Measurements from ENCODE around the gene PARD3. TPM values are rescaled to one million over a fixed set of nuclear protein-coding genes. Genes with fewer than 3 reads are reported as not detected.

The PARD3 gene
- total RNA-seq, 4 donors from 2014 or later = 27.3 to 65.3 (median 55.6) TPM

DNA sequence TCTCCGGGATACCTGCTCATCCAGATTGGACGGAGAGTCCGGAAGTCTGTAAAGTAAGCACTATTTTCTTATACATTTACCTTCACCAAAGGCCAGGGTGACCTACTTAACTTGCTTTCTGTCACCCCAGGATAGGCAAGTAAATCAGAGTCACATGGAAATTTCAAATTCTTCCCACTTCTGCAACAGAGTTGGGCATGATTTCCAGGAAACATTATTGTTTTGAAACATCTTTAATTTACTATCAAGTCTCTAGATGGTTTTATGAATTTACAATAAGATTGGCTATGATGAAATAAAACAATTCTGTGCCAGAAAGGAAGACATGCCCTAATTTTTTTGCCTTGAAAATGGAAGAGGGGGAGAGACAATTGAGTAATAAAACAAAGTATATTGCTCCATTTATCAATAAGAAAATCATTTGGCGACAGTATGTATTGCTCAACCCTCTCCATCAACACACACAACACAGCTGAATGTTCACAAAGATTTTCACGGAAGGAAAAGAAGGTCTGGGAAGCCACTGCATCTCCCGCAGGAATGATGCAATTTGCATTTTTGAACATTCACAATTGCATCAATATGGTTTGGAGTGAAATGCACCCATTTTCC is 702.8 kb downstream of the PARD3 start:
- H3K4me3 ChIP-seq = no peak overlapping the region
- TF ChIP-seq, protein P1, sequence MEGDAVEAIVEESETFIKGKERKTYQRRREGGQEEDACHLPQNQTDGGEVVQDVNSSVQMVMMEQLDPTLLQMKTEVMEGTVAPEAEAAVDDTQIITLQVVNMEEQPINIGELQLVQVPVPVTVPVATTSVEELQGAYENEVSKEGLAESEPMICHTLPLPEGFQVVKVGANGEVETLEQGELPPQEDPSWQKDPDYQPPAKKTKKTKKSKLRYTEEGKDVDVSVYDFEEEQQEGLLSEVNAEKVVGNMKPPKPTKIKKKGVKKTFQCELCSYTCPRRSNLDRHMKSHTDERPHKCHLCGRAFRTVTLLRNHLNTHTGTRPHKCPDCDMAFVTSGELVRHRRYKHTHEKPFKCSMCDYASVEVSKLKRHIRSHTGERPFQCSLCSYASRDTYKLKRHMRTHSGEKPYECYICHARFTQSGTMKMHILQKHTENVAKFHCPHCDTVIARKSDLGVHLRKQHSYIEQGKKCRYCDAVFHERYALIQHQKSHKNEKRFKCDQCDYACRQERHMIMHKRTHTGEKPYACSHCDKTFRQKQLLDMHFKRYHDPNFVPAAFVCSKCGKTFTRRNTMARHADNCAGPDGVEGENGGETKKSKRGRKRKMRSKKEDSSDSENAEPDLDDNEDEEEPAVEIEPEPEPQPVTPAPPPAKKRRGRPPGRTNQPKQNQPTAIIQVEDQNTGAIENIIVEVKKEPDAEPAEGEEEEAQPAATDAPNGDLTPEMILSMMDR (IDR thresholded peaks at IDR 0.05) = no peak
- peak in 2 of 3 donors; percentile 5 to 55 for TF ChIP-seq POLR2AphosphoS5 (IDR thresholded peaks at IDR 0.05)
- intact Hi-C loops (cut with DNase I; ENCODE audit: low total_unique reads) (no loop called here), in situ Hi-C loops (cut with MboI; ENCODE audit: low pct_ligation_motif_present in 1 of 4, low pct_unique_long_range_greater_than_20kb in 1 of 4, low sequenced_read_pairs in 3 of 4) (no loop called here)
- H3K9me3 ChIP-seq = no peaks in the 10 kb centered on the region
- no peak overlapping the region for H3K27ac ChIP-seq
- WGBS, 2 donors (ENCODE audit: low coverage in 1 of 2) = 49 to 84% methylated on average over 3 to 6 of the region's 6 CpGs
- peaks cover 0 to 4% (median 0%) of the 10 kb centered on the region in 4 donors for H3K4me1 ChIP-seq
- no peak for DNase-seq
- H3K36me3 ChIP-seq = no peaks in the 10 kb centered on the region
- no peaks in the 10 kb centered on the region for H3K27me3 ChIP-seq

DNA sequence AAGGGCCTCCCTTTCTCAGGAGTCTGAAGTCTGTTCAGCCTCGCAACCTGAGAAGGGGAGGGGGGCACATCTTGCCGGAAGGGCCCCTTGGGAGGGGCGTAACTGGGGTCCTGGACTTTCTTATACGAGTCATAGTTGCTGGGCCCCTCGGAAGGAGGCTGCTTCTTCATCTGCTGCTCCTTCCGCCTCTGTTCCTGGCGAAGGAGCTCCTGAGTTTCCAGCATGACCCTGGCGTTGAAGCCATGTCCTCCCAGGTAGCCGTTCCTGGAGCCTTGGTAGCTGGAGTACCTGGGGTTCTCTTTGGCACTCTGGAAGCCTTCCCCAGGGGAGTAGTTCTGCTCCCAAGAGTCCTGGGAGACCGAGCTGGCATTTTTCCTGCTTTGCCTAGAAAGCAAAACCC is 703.9 kb downstream of the PARD3 start:
- TF ChIP-seq POLR2AphosphoS5 (IDR thresholded peaks at IDR 0.05) (no peak), POLR2A (IDR thresholded peaks at IDR 0.05) (no peak), EP300 (IDR thresholded peaks at IDR 0.05; ENCODE audit: low read depth) (no peak)
- TF ChIP-seq, protein P1 (IDR thresholded peaks at IDR 0.05) = no peak
- in situ Hi-C loops (cut with MboI; ENCODE audit: low pct_ligation_motif_present in 1 of 4, low pct_unique_long_range_greater_than_20kb in 1 of 4, low sequenced_read_pairs in 3 of 4) = no loop called here
- 80 to 89% methylated on average over 3 to 10 of the region's 10 CpGs for WGBS, 2 donors (ENCODE audit: low coverage in 1 of 2)
- no peak for DNase-seq
- H3K27me3 ChIP-seq = no peaks in the 10 kb centered on the region
- H3K36me3 ChIP-seq = no peaks in the 10 kb centered on the region
- intact Hi-C loops (cut with DNase I; ENCODE audit: low total_unique reads) = no loop called here
- no peak overlapping the region for H3K27ac ChIP-seq
- H3K4me1 ChIP-seq = no peaks in the 10 kb centered on the region
- H3K9me3 ChIP-seq = no peaks in the 10 kb centered on the region
- H3K4me3 ChIP-seq = no peak overlapping the region

DNA sequence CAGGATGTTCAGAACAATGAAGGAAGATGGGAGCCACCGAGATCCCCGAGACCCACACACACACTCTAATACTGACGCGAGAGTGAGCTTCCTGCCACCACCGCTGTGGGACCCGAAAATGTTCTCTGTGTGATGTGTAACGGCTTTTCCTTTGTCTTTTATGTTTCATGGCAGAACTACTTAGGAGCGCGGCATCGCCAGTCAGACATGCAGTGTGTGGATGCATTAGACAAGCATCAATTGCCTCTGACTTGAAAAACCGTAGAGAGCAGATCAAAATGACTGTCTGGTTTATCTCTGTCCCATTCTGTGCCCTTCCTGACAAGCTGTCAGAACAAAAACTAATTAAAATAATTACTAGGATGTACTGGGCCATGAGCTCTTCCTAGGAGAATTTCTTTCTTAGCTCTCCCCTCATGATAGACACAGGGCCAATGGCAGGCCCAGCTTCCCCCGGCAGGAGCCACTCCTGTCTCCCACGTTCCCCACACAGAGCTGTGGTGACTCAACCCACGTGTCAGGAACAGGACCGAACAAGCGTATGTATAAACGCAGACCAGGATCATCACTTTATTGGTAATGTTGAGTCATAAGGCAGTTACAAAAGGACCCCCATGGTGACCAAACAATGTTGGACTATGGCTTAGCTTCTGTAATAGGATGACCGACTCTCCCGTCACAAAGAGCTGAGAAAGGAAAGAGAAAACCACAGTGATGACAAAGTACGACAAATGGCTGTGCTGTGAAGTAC is 705.0 kb downstream of the PARD3 start:
- in situ Hi-C loops (cut with MboI; ENCODE audit: low pct_ligation_motif_present in 1 of 4, low pct_unique_long_range_greater_than_20kb in 1 of 4, low sequenced_read_pairs in 3 of 4) (no loop called here), intact Hi-C loops (cut with DNase I; ENCODE audit: low total_unique reads) (no loop called here)
- Histone ChIP-seq H3K36me3 (no peaks in the 10 kb centered on the region), H3K27ac (no peak overlapping the region), H3K4me1 (no peaks in the 10 kb centered on the region), H3K4me3 (no peak overlapping the region), H3K9me3 (no peaks in the 10 kb centered on the region), H3K27me3 (no peaks in the 10 kb centered on the region)
- WGBS, 2 donors (ENCODE audit: low coverage in 1 of 2) = 89 to 90% methylated on average over 3 to 20 of the region's 20 CpGs
- TF ChIP-seq POLR2A (IDR thresholded peaks at IDR 0.05) (no peak), EP300 (IDR thresholded peaks at IDR 0.05; ENCODE audit: low read depth) (no peak), POLR2AphosphoS5 (IDR thresholded peaks at IDR 0.05) (no peak)
- DNase-seq = no peak

DNA sequence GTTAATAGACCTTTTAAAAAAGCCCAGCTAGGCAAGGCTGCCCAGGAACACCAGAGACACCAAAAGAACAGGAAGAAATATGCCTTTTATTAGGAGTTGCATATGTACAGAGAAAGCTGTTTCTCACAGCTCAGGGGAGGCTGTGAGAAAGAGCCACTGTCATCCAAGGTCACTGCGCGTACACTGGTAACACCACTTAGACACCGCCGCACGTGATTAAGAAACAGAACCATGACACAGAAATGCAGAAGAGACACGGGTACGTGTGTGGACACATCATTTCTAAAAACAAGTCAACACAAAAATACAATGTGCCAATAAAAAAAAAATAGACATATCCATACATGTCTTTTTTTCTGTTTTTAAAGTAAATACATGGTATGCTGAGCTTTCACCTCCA is 705.6 kb downstream of the PARD3 start:
- H3K36me3 ChIP-seq = no peaks in the 10 kb centered on the region
- intact Hi-C loops (cut with DNase I; ENCODE audit: low total_unique reads) (no loop called here), in situ Hi-C loops (cut with MboI; ENCODE audit: low pct_ligation_motif_present in 1 of 4, low pct_unique_long_range_greater_than_20kb in 1 of 4, low sequenced_read_pairs in 3 of 4) (no loop called here)
- no peaks in the 10 kb centered on the region for H3K27me3 ChIP-seq
- WGBS, 2 donors (ENCODE audit: low coverage in 1 of 2) = 80 to 94% methylated on average over 2 to 7 of the region's 7 CpGs
- no peak overlapping the region for H3K4me3 ChIP-seq
- no peak overlapping the region for H3K27ac ChIP-seq
- TF ChIP-seq EP300 (IDR thresholded peaks at IDR 0.05; ENCODE audit: low read depth) (no peak), POLR2AphosphoS5 (IDR thresholded peaks at IDR 0.05) (no peak), POLR2A (IDR thresholded peaks at IDR 0.05) (no peak)
- TF ChIP-seq, protein P1 (IDR thresholded peaks at IDR 0.05) = no peak
- H3K9me3 ChIP-seq = no peaks in the 10 kb centered on the region
- H3K4me1 ChIP-seq = no peaks in the 10 kb centered on the region
- DNase-seq = no peak
